GM12891 (cell line): Measurements from ENCODE around the gene BCKDHA.
A peak's percentile ranks its signal among the peaks of the same experiment; 100 is the strongest.
"Not testable (repeated sequence)": the region's sequence is repeated elsewhere in the genome, so short reads cannot be mapped to it uniquely, and the experiment has no call there.

Source experiments
- DNase-seq: peaks from one replicate; pipeline ENCODE4 v3.0.0; 2011; ENCODE audit warnings: low spot score; ENCODE audit not compliant: insufficient read length
- FAIRE-seq: peaks from 2 replicates; lab custom pipeline; 2011; peaks lifted over from hg19 to GRCh38; lab: Jason Lieb, UNC
- PAX5 ChIP-seq: IDR thresholded peaks from 2 replicates; pipeline ENCODE4 v1.6.1; 2011; ENCODE audit warnings: low read length, moderate library complexity, mild to moderate bottlenecking; ENCODE audit not compliant: insufficient read depth, severe bottlenecking
- POLR2A ChIP-seq: IDR thresholded peaks from 2 replicates; pipeline ENCODE4 v1.6.1; 2011; ENCODE audit warnings: low read depth, low read length, control low read depth
- POLR2AphosphoS5 ChIP-seq: IDR thresholded peaks from 2 replicates; pipeline ENCODE4 v1.6.1; 2011; ENCODE audit warnings: low read depth, low read length, control low read depth
- POU2F2 ChIP-seq: IDR thresholded peaks from 2 replicates; pipeline ENCODE4 v1.6.1; 2011; ENCODE audit warnings: low read depth, mild to moderate bottlenecking, control low read depth, low read length, moderate library complexity
- SPI1 ChIP-seq: IDR thresholded peaks from 2 replicates; pipeline ENCODE4 v1.6.1; 2011; ENCODE audit warnings: low read depth, low read length, control low read depth
- TAF1 ChIP-seq: IDR thresholded peaks from 2 replicates; pipeline ENCODE4 v1.6.1; 2011; ENCODE audit warnings: low read depth, low read length, control low read depth

Gene BCKDHA

DNA sequence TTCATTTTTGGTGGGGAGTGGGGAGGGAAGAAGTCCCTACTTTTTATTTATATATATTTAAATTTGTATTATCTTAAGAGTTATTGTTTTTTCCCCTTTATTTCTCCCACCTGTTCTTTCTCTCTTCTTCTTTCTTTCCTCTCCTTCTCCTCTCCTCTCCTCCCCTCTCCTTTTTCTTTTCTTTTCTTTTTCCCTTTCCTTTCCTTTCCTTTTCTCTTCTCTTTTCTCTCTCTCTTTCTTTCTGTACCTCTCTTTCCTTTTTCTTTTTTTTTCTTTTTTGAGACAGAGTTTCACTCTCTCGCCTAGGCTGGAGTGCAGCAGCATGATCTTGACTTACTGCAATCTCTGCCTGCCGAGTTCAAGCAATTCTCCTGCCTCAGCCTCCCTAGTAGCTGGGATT, 1.9 kb downstream of the BCKDHA start:
- no peak for FAIRE-seq
- TF ChIP-seq SPI1 (no peak), POLR2AphosphoS5 (no peak), TAF1 (no peak), POLR2A (no peak), PAX5 (no peak), POU2F2 (no peak)
- no peak for DNase-seq

DNA sequence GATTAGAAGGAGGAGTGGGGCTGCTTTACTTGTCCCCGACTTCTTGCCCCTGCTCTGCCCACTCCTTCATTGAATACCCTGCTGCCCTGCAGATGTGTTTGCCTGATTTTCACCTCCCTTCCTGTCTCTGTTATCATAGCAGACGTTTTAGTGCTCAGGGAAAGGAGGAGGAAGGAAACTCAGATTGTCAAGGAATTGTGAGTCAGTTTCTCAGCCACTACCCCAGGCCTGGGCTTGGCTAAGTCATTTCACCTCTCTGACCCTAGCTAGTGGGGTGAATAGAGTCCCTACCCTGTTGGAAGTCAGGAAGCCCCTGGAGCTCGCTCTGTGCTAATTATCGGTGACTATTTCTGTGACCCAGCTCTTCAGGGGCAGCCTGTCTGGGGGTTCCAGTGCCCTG, 3.9 kb downstream of the BCKDHA start:
- TF ChIP-seq PAX5: no peak
- TF ChIP-seq POLR2AphosphoS5: no peak
- TF ChIP-seq POU2F2: no peak
- TF ChIP-seq SPI1: no peak
- FAIRE-seq: no peak
- no peak for DNase-seq

DNA sequence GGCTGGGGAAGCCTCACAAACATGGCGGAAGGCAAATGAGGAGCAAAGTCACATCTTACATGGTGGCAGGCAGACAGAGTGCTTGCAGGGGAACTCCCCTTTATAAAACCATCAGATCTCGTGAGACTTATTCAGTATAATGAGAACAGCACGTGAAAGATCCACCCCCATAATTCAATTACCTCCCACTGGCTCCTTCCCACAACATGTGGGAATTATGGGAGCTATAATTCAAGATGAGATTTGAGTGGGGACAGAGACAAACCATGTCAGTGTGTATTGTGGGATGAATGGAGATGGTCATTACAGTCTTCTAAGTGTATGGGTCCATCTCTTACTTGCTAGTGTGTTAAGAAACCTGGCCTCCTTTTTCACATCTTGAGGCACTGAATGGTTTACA, 4.4 kb downstream of the BCKDHA start:
- DNase-seq (no peak), FAIRE-seq (no peak)
- TF ChIP-seq POLR2AphosphoS5 (no peak), POU2F2 (no peak), PAX5 (no peak), POLR2A (no peak), TAF1 (no peak), SPI1 (no peak)

DNA sequence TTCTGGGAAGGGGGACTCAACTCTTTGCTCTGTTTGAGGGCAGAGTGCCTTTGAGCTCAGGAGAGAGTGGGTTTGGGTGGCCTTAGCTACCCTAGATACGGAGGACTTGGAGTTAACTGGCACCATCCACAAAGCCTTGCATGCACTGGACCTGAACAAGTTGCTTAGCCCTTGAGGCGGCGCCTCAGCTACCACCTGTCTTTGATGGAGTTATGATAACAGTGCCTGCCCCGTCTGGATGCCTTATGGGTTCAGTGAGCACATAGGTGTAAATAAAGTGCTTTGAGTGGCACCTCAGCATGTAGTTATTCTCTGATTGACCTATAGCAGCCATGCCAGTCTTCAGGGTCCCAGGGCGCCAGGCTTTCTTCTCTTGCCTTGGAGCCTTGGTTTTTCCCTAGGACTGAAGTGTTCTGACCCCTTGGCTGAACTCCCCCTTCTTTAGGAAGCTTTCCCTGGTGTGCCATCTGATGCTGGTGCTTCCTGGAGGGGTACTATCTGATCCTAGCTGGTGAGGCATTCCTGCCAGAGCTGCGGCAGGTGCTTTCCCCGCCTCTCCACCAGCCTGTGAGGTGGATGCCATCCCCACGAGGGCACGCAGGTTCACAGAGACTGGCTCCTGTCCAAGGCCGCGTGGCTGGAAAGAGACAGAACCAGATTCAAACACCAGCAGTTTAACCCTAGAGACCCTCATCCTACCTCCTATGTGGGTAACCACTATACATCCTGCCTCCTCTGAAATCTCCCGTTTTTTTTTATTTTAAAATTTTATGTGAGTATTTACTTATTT, 5.8 kb downstream of the BCKDHA start:
- FAIRE-seq (no peak), DNase-seq (no peak)
- TF ChIP-seq TAF1: no peak
- no peak for TF ChIP-seq POLR2A
- TF ChIP-seq POU2F2: no peak
- TF ChIP-seq SPI1: no peak
- no peak for TF ChIP-seq POLR2AphosphoS5
- TF ChIP-seq PAX5: no peak

DNA sequence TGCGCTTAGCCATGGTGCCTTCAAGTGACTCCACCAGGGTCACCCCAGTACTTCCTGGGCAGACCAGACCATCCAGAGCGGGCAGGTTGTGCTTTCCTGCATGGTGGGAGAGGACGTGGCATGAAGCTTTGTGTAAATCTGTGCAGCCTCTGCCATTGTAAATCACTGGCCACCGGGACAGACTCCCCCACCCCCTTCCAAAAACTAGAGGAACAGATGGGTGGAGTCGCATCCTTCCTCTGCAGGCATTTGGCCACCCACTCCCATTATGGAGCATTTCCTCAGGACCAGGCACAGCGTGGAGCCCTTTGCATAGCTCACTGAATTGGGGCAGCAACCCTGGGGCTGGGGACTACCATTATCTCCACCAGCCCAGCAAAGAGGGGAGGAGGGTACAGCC, 8.2 kb downstream of the BCKDHA start:
- FAIRE-seq (no peak), DNase-seq (no peak)
- TF ChIP-seq PAX5 (no peak), TAF1 (no peak), POU2F2 (no peak), SPI1 (no peak), POLR2A (no peak), POLR2AphosphoS5 (no peak)

DNA sequence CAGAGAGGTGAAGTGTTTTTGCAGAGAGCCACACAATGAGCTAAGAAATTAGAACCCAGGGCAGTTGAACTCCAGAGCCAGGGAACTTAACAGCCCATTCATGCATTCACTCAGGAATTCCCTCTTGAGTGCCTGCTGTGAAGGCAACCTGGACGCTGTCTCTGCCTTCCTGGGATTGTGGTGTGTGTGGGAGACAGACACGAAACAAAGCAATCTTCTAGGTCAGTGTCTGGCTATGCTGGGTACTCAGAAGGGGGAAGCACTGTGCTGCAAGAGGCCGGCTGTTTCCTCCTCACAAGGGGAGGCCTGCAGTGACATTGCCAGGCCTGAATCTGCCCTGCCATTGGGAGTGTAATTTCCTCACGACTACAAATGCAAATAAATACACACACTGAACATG, 9.7 kb downstream of the BCKDHA start:
- FAIRE-seq (peak; percentile 72), DNase-seq (no peak)

DNA sequence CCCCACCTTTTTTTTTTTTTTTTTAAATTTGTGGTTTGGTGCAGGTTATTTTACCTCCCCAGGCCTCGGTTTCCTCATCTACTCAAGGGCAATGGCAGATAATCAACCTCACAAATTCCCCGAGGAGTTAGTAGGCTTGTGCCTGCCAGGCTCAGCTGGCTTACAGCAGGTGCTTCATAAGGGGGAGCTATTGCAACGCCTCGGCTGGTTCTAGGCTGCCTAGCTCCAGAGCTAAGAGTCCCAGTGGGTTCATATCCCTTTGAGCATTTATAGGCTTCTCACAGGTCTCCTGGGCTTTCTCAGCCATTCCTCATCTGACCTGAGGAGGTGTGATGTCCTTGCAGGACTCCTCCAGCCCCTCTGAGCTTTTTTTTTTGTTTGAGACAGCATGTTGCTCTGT, 10.6 kb downstream of the BCKDHA start:
- no peak for DNase-seq
- no peak for FAIRE-seq
- TF ChIP-seq POU2F2: no peak
- TF ChIP-seq SPI1: no peak
- no peak for TF ChIP-seq POLR2AphosphoS5
- TF ChIP-seq PAX5: no peak
- no peak for TF ChIP-seq POLR2A
- no peak for TF ChIP-seq TAF1

More for the DNA sequence above, 9.7 kb downstream of the BCKDHA start:
- no peak for TF ChIP-seq POLR2A
- no peak; the same call in 1 of the 2 replicates for TF ChIP-seq POLR2AphosphoS5
- no peak for TF ChIP-seq SPI1
- no peak for TF ChIP-seq POU2F2
- no peak for TF ChIP-seq TAF1
- no peak for TF ChIP-seq PAX5

DNA sequence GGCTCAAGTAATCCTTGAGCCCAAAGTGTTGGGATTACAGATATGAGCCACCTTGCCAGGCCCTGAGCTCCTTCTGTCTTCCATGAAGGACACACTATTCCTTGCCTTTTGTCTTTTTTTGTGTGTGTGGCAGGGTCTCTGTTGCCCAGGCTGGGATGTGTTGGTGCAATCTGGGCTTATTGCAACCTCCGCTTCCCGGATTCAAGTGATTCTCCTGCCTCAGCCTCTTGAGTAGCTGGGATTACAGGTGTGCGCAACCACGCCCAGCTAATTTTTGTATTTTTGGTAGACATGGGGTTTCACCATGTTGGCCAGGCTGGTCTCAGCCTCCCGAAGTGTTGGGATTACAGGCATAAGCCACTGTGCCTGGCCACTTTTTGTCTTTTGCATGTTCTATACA, 11.2 kb downstream of the BCKDHA start:
- FAIRE-seq, DNase-seq: not testable (repeated sequence)

DNA sequence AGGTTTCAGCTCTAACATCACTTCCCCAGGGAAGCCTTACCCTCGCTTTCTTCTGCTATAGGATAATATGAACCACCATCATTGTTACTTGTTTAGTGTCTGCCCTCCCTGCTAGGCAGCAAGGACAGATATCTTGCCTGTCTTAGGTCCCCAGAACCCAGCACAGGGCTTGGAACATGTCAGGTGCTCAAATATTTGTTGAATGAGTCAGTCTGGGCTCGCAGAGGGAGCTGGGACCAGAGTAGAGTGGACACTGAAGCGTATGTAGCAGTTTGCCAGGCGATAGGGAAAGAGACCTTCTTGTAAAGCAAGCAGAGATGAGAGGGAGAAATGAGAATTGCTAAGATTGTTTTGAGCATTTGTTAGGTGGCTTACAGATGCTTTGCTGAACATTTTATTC, 11.7 kb downstream of the BCKDHA start:
- TF ChIP-seq PAX5 (no peak), POLR2A (no peak)
- FAIRE-seq (peak; percentile 50), DNase-seq (no peak)

DNA sequence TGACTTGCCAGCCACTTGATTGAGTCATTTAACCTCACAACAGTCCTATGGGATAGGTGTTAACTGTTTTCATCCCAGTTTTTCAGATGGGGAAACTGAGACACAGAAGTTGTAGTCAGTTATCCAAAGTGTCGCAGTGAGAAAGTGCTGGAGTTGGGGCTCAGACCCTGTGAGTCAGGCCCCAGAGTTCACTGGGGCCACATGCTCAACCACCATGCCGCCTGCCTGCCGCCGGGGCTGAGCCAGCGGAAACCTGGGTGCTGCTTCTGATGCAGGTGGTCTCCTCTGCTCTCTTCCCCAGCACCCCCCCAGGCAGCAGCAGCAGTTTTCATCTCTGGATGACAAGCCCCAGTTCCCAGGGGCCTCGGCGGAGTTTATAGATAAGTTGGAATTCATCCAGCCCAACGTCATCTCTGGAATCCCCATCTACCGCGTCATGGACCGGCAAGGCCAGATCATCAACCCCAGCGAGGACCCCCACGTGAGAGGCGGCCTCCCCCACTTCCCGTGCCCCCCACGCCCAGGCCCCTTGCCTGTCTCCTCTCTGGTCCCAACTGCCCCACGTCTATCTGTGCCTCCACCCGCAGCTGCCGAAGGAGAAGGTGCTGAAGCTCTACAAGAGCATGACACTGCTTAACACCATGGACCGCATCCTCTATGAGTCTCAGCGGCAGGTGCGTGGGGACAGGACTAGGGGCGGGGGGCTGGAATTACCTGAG, 12.9 kb downstream of the BCKDHA start:
- TF ChIP-seq POU2F2 (no peak), TAF1 (no peak), POLR2AphosphoS5 (no peak), POLR2A (no peak), PAX5 (no peak), SPI1 (no peak)
- DNase-seq: no peak
- FAIRE-seq: no peak
